T-helper 2 cell treated with Interferon-gamma antibody and Interleukin-4, amounts not matched to agents 5 μg/mL and 100 μg/mL, for 36 hours (primary cell): ENCODE measurements around the gene RCAN1.

Source experiments
- DNase-seq: peaks from one replicate; pipeline ENCODE4 v3.0.0; 2021; ENCODE audit warnings: low spot score
- H3K27ac Mint-ChIP-seq: one replicate; pipeline ENCODE4 v1.8.0; 2021; ENCODE audit warnings: mild to moderate bottlenecking, mixed read lengths
- H3K27me3 Mint-ChIP-seq: one replicate; pipeline ENCODE4 v1.8.0; 2021; ENCODE audit warnings: low read depth, mixed read lengths
- H3K36me3 Mint-ChIP-seq: one replicate; pipeline ENCODE4 v1.8.0; 2021; ENCODE audit warnings: low read depth, mixed read lengths
- H3K4me1 Mint-ChIP-seq: one replicate; pipeline ENCODE4 v1.8.0; 2021; ENCODE audit warnings: low read depth, mixed read lengths
- H3K4me3 Mint-ChIP-seq: one replicate; pipeline ENCODE4 v1.8.0; 2022; ENCODE audit warnings: mild to moderate bottlenecking, moderate library complexity, mixed read lengths
- H3K9me3 Mint-ChIP-seq: one replicate; pipeline ENCODE4 v1.8.0; 2021; ENCODE audit warnings: mixed read lengths

Gene RCAN1

GRCh38 chr21:34614628-34615486 lies at the start of gene RCAN1:
Gene RCAN1 (minus strand): TSS chr21:34615113. CDS start chr21:34615011, 102 bp downstream.
- H3K9me3 Mint-ChIP-seq: no peaks in the 10 kb centered on the region
- H3K4me3 Mint-ChIP-seq: peak within 1 kb of the TSS; percentile 94
- no peaks in the 10 kb centered on the region for H3K36me3 Mint-ChIP-seq
- peaks cover 26% of the 10 kb centered on the region for H3K27me3 Mint-ChIP-seq
- H3K27ac Mint-ChIP-seq: peak within 1 kb of the TSS; percentile 85
- DNase-seq: peak; percentile 92
- peaks cover 24% of the 10 kb centered on the region for H3K4me1 Mint-ChIP-seq

GRCh38 chr21:34661848-34662247 lies 46.9 kb upstream of the RCAN1 start:
- H3K4me1 Mint-ChIP-seq: no peaks in the 10 kb centered on the region
- H3K4me3 Mint-ChIP-seq: no peak overlapping the region
- peaks cover 53% of the 10 kb centered on the region for H3K27me3 Mint-ChIP-seq
- H3K36me3 Mint-ChIP-seq: peaks cover 1% of the 10 kb centered on the region
- peaks cover 38% of the 10 kb centered on the region for H3K9me3 Mint-ChIP-seq
- DNase-seq: no peak
- no peak overlapping the region for H3K27ac Mint-ChIP-seq

GRCh38 chr21:34653522-34653921 lies 38.6 kb upstream of the RCAN1 start:
- Mint-ChIP-seq H3K4me3 (no peak overlapping the region), H3K4me1 (peaks cover 2% of the 10 kb centered on the region), H3K27me3 (peaks cover 43% of the 10 kb centered on the region), H3K36me3 (no peaks in the 10 kb centered on the region), H3K9me3 (peaks cover 23% of the 10 kb centered on the region), H3K27ac (no peak overlapping the region)
- no peak for DNase-seq

- peaks cover 32% of the 10 kb centered on the region for H3K27me3 Mint-ChIP-seq
- no peak overlapping the region for H3K27ac Mint-ChIP-seq
- peaks cover 2% of the 10 kb centered on the region for H3K4me1 Mint-ChIP-seq
- peaks cover 22% of the 10 kb centered on the region for H3K9me3 Mint-ChIP-seq
- H3K4me3 Mint-ChIP-seq: no peak overlapping the region
- H3K36me3 Mint-ChIP-seq: no peaks in the 10 kb centered on the region
- DNase-seq: no peak
These were observed 36.7 kb upstream of the RCAN1 start for GRCh38 chr21:34651642-34652041.

- Mint-ChIP-seq H3K9me3 (peaks cover 22% of the 10 kb centered on the region), H3K36me3 (no peaks in the 10 kb centered on the region), H3K27ac (no peak overlapping the region), H3K27me3 (peaks cover 25% of the 10 kb centered on the region), H3K4me1 (peaks cover 2% of the 10 kb centered on the region), H3K4me3 (no peak overlapping the region)
- DNase-seq: no peak
These were observed 36.0 kb upstream of the RCAN1 start for GRCh38 chr21:34650861-34651431.

- Mint-ChIP-seq H3K4me3 (no peak overlapping the region), H3K27me3 (peaks cover 17% of the 10 kb centered on the region), H3K27ac (no peak overlapping the region), H3K9me3 (peaks cover 22% of the 10 kb centered on the region), H3K36me3 (no peaks in the 10 kb centered on the region), H3K4me1 (peaks cover 2% of the 10 kb centered on the region)
- DNase-seq: no peak
These were observed 34.5 kb upstream of the RCAN1 start for GRCh38 chr21:34649400-34649799.

- no peak overlapping the region for H3K4me3 Mint-ChIP-seq
- no peak overlapping the region for H3K27ac Mint-ChIP-seq
- H3K36me3 Mint-ChIP-seq: no peaks in the 10 kb centered on the region
- DNase-seq: no peak
- H3K27me3 Mint-ChIP-seq: peaks cover 14% of the 10 kb centered on the region
- peaks cover 22% of the 10 kb centered on the region for H3K9me3 Mint-ChIP-seq
- H3K4me1 Mint-ChIP-seq: peaks cover 2% of the 10 kb centered on the region
These were observed 33.9 kb upstream of the RCAN1 start for GRCh38 chr21:34648739-34649297.

GRCh38 chr21:34647555-34647954 lies 32.6 kb upstream of the RCAN1 start:
- Mint-ChIP-seq H3K4me1 (peaks cover 4% of the 10 kb centered on the region), H3K27ac (no peak overlapping the region), H3K4me3 (no peak overlapping the region), H3K36me3 (no peaks in the 10 kb centered on the region), H3K27me3 (peaks cover 9% of the 10 kb centered on the region), H3K9me3 (peaks cover 12% of the 10 kb centered on the region)
- DNase-seq: no peak

GRCh38 chr21:34644825-34645224 lies 29.9 kb upstream of the RCAN1 start:
- Mint-ChIP-seq H3K4me1 (peaks cover 24% of the 10 kb centered on the region), H3K36me3 (peaks cover 4% of the 10 kb centered on the region), H3K9me3 (peaks cover 4% of the 10 kb centered on the region), H3K27ac (no peak overlapping the region), H3K4me3 (no peak overlapping the region), H3K27me3 (peaks cover 9% of the 10 kb centered on the region)
- no peak for DNase-seq

GRCh38 chr21:34642211-34643075 lies 27.5 kb upstream of the RCAN1 start:
- Mint-ChIP-seq H3K27ac (no peak overlapping the region), H3K27me3 (no peaks in the 10 kb centered on the region), H3K4me3 (no peak overlapping the region), H3K36me3 (peaks cover 10% of the 10 kb centered on the region), H3K9me3 (peaks cover 8% of the 10 kb centered on the region), H3K4me1 (peaks cover 32% of the 10 kb centered on the region)
- DNase-seq: no peak

GRCh38 chr21:34640858-34641257 lies 25.9 kb upstream of the RCAN1 start:
- peak; percentile 42 for DNase-seq
- Mint-ChIP-seq H3K4me1 (peaks cover 32% of the 10 kb centered on the region), H3K27me3 (no peaks in the 10 kb centered on the region), H3K36me3 (peaks cover 10% of the 10 kb centered on the region), H3K27ac (peak overlapping the region; percentile 96), H3K9me3 (peaks cover 8% of the 10 kb centered on the region), H3K4me3 (peak overlapping the region; percentile 81)

- peak overlapping the region; percentile 81 for H3K4me3 Mint-ChIP-seq
- H3K27ac Mint-ChIP-seq: peak overlapping the region; percentile 96
- peaks cover 32% of the 10 kb centered on the region for H3K4me1 Mint-ChIP-seq
- peaks cover 10% of the 10 kb centered on the region for H3K36me3 Mint-ChIP-seq
- H3K9me3 Mint-ChIP-seq: peaks cover 8% of the 10 kb centered on the region
- DNase-seq: peak; percentile 30
- no peaks in the 10 kb centered on the region for H3K27me3 Mint-ChIP-seq
These were observed 25.2 kb upstream of the RCAN1 start for GRCh38 chr21:34639882-34640788.

GRCh38 chr21:34639250-34639649 lies 24.3 kb upstream of the RCAN1 start:
- DNase-seq: no peak
- peak overlapping the region; percentile 33 for H3K27ac Mint-ChIP-seq
- H3K4me3 Mint-ChIP-seq: no peak overlapping the region
- peaks cover 10% of the 10 kb centered on the region for H3K36me3 Mint-ChIP-seq
- peaks cover 8% of the 10 kb centered on the region for H3K9me3 Mint-ChIP-seq
- H3K27me3 Mint-ChIP-seq: no peaks in the 10 kb centered on the region
- peaks cover 32% of the 10 kb centered on the region for H3K4me1 Mint-ChIP-seq
